CD4-positive, CD25-positive, alpha-beta regulatory T cell (primary cell): Measurements from ENCODE around the gene SPANXB1. TPM values are rescaled to one million over a fixed set of nuclear protein-coding genes. Genes with fewer than 3 reads are reported as not detected.
"Not testable (repeated sequence)": the region's sequence is repeated elsewhere in the genome, so short reads cannot be mapped to it uniquely, and the experiment has no call there.

ENCODE experiments used
- ATAC-seq, 2 donors: fragments of 150-1000 bp; cut with Tn5 transposase; one replicate each; pipeline ENCODE4 v1.10.0; 2021; ENCODE audit warnings: low read depth in 2 of 2, moderate number of reproducible peaks in 2 of 2, moderate library complexity in 1 of 2
- DNase-seq, 3 donors: peaks; one replicate each; pipeline versions ENCODE4 v3.0.0 to v3.0.0-alpha.2; 2012 to 2022; ENCODE audit warnings: mixed read lengths in 1 of 3
- H3K27ac ChIP-seq: one replicate; pipeline ENCODE4 v1.7.0; 2013; ENCODE audit warnings: mild to moderate bottlenecking, low read length; ENCODE audit not compliant: insufficient read depth, poor library complexity, severe bottlenecking
- H3K27me3 ChIP-seq: one replicate; pipeline ENCODE4 v1.7.0; 2013; ENCODE audit warnings: low read length; ENCODE audit not compliant: control insufficient read depth, insufficient read depth
- H3K36me3 ChIP-seq: one replicate; pipeline ENCODE4 v1.7.0; 2013; ENCODE audit warnings: mild to moderate bottlenecking, low read length, moderate library complexity; ENCODE audit not compliant: control insufficient read depth, insufficient read depth
- H3K4me1 ChIP-seq: 2 replicates; pipeline ENCODE4 v1.7.0; 2013; ENCODE audit warnings: mild to moderate bottlenecking, low read length; ENCODE audit not compliant: insufficient read depth, control insufficient read depth, poor library complexity, severe bottlenecking
- H3K4me3 ChIP-seq: one replicate; pipeline ENCODE4 v1.7.0; 2013; ENCODE audit warnings: low read depth, mild to moderate bottlenecking, low read length, moderate library complexity
- H3K9me3 ChIP-seq, 2 experiments: 1 replicate in 1 of 2; 2 replicates in 1 of 2; pipeline ENCODE4 v1.7.0; 2013; ENCODE audit warnings: low read length in 2 of 2, mild to moderate bottlenecking in 1 of 2, moderate library complexity in 1 of 2; ENCODE audit not compliant: control insufficient read depth in 2 of 2
- H3K27ac Mint-ChIP-seq, 3 donors: one replicate each; pipeline ENCODE4 v1.8.0; 2020 to 2022; ENCODE audit warnings: mild to moderate bottlenecking in 3 of 3, mixed read lengths in 3 of 3, moderate library complexity in 2 of 3
- H3K27me3 Mint-ChIP-seq: one replicate; pipeline ENCODE4 v1.8.0; 2022; ENCODE audit warnings: mild to moderate bottlenecking, mixed read lengths
- H3K36me3 Mint-ChIP-seq: one replicate; pipeline ENCODE4 v1.8.0; 2020; ENCODE audit warnings: mixed read lengths
- H3K4me1 Mint-ChIP-seq, 4 donors: one replicate each; pipeline ENCODE4 v1.8.0; 2020 to 2022; ENCODE audit warnings: mixed read lengths in 4 of 4, mild to moderate bottlenecking in 1 of 4
- H3K4me3 Mint-ChIP-seq, 4 donors: one replicate each; pipeline ENCODE4 v1.8.0; 2020 to 2022; ENCODE audit warnings: mild to moderate bottlenecking in 4 of 4, mixed read lengths in 4 of 4, moderate library complexity in 3 of 4
- H3K9me3 Mint-ChIP-seq, 7 donors: one replicate each; pipeline ENCODE4 v1.8.0; 2020 to 2022; ENCODE audit warnings: mixed read lengths in 7 of 7, mild to moderate bottlenecking in 3 of 7, moderate library complexity in 2 of 7
- polyA plus RNA-seq, 4 donors: library from polyadenylated mRNA; unstranded; fragments of 300-500 nt; fragmentation: Illumina TruSeq; gene quantifications; one replicate each; pipeline ENCODE4 v1.2.3, GENCODE V29; 2021
- total RNA-seq: library from RNA; stranded (reverse); gene quantifications from one replicate; pipeline ENCODE4 v1.2.3, GENCODE V29; 2022

Gene SPANXB1, protein sequence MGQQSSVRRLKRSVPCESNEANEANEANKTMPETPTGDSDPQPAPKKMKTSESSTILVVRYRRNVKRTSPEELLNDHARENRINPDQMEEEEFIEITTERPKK
- total RNA-seq (not detected), polyA plus RNA-seq (not detected)

DNA sequence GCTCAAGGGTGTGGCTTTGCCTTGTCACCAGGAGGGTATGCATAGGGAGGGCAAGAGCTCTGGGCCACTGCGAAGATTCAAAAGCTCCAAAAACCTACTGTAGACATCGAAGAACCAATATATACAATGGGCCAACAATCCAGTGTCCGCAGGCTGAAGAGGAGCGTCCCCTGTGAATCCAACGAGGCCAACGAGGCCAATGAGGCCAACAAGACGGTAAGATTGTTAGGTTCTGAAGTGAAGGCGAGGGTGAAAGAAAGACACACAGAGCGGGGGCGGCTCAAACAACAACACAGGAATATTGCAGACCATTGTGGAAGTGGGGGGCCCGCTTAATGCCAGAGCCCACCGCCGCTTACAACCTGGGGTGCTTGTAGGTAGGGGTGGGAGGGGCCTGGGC lies at the start of gene SPANXB1:
Gene SPANXB1 (plus strand): TSS at position 27 of the 400 bp plus-strand sequence. CDS start 100 bp downstream, at position 127.
- H3K36me3 Mint-ChIP-seq, H3K4me3 Mint-ChIP-seq, H3K9me3 Mint-ChIP-seq, H3K4me3 ChIP-seq, DNase-seq, H3K27ac Mint-ChIP-seq, H3K36me3 ChIP-seq, H3K9me3 ChIP-seq, H3K4me1 ChIP-seq, H3K27me3 ChIP-seq, ATAC-seq, H3K4me1 Mint-ChIP-seq, H3K27me3 Mint-ChIP-seq, H3K27ac ChIP-seq: not testable (repeated sequence)

DNA sequence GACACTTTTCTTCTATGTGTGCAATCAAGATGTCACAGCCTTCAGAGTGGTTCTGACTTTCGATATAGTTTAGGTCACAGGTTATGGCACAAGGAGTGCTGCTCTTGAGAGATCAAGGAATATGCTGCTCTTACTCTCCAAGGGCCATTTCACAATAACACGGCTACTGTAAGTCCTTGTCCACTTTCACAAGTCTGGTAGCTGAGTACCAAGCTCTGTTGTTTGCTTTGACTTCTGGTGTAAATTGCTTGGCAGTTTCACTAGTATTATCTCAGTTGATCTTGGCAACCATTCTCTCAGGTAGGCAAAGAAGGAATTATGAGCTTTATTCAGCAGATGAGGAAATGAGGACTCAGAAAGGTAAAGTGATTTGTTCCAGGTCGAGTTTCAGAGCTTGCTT lies 35.4 kb upstream of the SPANXB1 start:
- Mint-ChIP-seq H3K9me3 (peaks cover 0 to 4% (median 0%) of the 10 kb centered on the region in 7 donors), H3K4me1 (no peaks in the 10 kb centered on the region), H3K27ac (no peak overlapping the region), H3K27me3 (no peaks in the 10 kb centered on the region), H3K4me3 (no peak overlapping the region), H3K36me3 (no peaks in the 10 kb centered on the region)
- DNase-seq: no peak
- Histone ChIP-seq H3K9me3 (no peaks in the 10 kb centered on the region), H3K36me3 (no peaks in the 10 kb centered on the region), H3K4me1 (no peaks in the 10 kb centered on the region), H3K27me3 (no peaks in the 10 kb centered on the region), H3K27ac (no peak overlapping the region), H3K4me3 (no peak overlapping the region)
- no peak for ATAC-seq

DNA sequence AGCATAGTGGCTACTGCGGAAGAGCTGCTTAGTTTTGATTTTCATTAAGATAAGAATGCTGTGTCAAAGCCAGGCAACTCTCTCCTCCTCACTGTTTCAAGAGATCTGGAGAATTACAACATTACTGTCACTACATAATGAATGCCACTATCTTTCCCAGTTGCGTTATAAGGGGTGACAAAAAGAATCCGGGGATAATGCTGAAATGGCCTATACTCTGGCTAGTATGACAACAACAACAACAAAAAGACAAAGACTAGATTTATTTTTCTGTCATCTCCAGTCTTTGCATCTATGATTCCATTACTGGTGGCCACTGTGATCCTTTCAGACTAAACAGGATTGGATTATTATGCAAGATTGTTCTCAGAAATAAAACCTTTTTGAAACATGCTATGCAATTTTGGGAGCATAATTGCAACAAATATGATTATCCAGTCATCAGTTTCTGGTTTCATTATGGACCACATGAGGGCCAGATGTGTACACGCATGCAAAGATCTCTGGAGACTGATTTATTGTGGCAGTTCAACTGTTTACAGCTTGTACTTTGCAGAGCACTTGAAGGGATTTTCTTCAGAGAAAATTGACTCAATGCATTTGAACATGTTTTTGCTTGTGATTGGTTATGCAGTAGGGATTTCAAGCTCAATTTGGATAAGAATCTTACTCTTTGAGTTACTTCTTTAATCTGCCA lies 31.1 kb upstream of the SPANXB1 start:
- Mint-ChIP-seq H3K4me1 (no peaks in the 10 kb centered on the region), H3K9me3 (peaks cover 0 to 4% (median 0%) of the 10 kb centered on the region in 7 donors), H3K27me3 (no peaks in the 10 kb centered on the region), H3K36me3 (no peaks in the 10 kb centered on the region), H3K4me3 (no peak overlapping the region), H3K27ac (no peak overlapping the region)
- Histone ChIP-seq H3K4me1 (no peaks in the 10 kb centered on the region), H3K27me3 (no peaks in the 10 kb centered on the region), H3K4me3 (no peak overlapping the region), H3K36me3 (no peaks in the 10 kb centered on the region), H3K27ac (no peak overlapping the region), H3K9me3 (no peaks in the 10 kb centered on the region)
- ATAC-seq (no peak), DNase-seq (no peak)

DNA sequence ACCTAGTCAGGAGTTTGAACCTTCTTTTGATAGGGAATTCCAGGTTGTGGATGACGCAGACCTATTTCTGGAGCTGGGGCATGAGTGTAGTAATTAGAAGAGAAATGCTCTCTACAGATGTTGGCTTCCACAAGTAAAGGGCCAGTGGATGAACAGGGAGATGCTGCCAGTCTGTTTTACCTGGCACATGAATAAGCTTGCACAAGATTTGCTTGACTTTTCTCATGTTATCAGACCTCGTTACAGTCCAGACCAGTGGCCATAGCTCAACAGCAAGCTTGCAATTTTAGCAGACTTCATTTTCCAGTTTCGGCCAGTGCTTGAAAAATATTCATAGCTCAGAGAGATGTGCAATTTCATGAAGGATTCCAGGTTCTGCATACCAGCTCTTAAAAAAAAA lies 26.9 kb upstream of the SPANXB1 start:
- H3K4me1 Mint-ChIP-seq: no peaks in the 10 kb centered on the region
- H3K4me3 Mint-ChIP-seq: no peak overlapping the region
- no peak for DNase-seq
- ATAC-seq: no peak
- no peak overlapping the region for H3K27ac Mint-ChIP-seq
- no peak overlapping the region for H3K4me3 ChIP-seq
- no peaks in the 10 kb centered on the region for H3K27me3 ChIP-seq
- H3K4me1 ChIP-seq: no peaks in the 10 kb centered on the region
- H3K36me3 Mint-ChIP-seq: no peaks in the 10 kb centered on the region
- H3K27ac ChIP-seq: no peak overlapping the region
- H3K9me3 ChIP-seq: no peaks in the 10 kb centered on the region
- H3K27me3 Mint-ChIP-seq: no peaks in the 10 kb centered on the region
- peaks cover 0 to 5% (median 0%) of the 10 kb centered on the region in 7 donors for H3K9me3 Mint-ChIP-seq
- H3K36me3 ChIP-seq: no peaks in the 10 kb centered on the region

DNA sequence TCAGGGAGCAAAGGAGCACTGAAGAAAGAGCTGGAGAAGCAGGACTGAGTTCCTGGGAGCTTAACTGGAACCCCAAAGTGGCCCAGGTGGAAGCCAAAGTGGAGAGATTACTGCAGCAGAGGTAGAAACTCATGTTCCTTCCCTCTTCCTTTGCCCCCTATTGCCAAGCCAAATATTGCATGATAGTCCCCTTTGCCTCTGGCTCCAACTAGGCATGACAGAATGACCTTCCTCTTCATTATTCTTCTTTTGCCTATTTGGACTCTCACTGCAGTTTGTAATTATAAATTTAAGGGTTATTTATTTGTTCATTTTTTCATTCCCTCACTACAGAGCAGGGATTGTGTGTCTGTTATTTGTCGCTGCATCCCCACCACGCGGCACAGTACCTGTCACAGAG lies 22.1 kb upstream of the SPANXB1 start:
- Histone ChIP-seq H3K4me3 (no peak overlapping the region), H3K36me3 (no peaks in the 10 kb centered on the region), H3K27me3 (no peaks in the 10 kb centered on the region), H3K9me3 (no peaks in the 10 kb centered on the region), H3K27ac (no peak overlapping the region), H3K4me1 (no peaks in the 10 kb centered on the region)
- H3K36me3 Mint-ChIP-seq: no peaks in the 10 kb centered on the region
- ATAC-seq (no peak), DNase-seq (no peak)
- H3K9me3 Mint-ChIP-seq: peaks cover 0 to 5% (median 0%) of the 10 kb centered on the region in 7 donors
- H3K4me3 Mint-ChIP-seq: no peak overlapping the region
- no peaks in the 10 kb centered on the region for H3K27me3 Mint-ChIP-seq
- no peak overlapping the region for H3K27ac Mint-ChIP-seq
- no peaks in the 10 kb centered on the region for H3K4me1 Mint-ChIP-seq

DNA sequence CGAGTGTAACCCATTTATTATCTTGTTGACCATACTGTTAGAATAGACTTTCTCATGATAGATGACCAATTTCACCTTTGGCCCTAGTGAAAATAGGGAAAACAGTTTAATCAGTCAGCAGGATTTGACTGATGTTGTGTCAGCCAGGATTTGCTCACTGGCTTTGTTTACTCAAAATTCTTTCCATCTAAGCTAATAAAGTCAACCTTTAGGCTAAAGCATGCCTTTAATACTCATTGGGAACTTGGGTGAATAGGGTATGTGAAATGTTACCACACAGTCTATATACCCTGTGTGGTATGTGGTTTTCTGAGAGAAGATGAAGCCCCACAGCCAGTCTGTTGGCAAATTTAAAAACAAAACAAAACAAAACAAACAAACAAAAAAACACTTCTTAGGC lies 18.7 kb upstream of the SPANXB1 start:
- H3K27me3 ChIP-seq: no peaks in the 10 kb centered on the region
- DNase-seq: no peak
- H3K27ac ChIP-seq: no peak overlapping the region
- no peak overlapping the region for H3K4me3 ChIP-seq
- no peaks in the 10 kb centered on the region for H3K36me3 ChIP-seq
- no peaks in the 10 kb centered on the region for H3K9me3 ChIP-seq
- Mint-ChIP-seq H3K27ac (no peak overlapping the region), H3K36me3 (no peaks in the 10 kb centered on the region), H3K4me3 (no peak overlapping the region), H3K27me3 (no peaks in the 10 kb centered on the region), H3K4me1 (no peaks in the 10 kb centered on the region), H3K9me3 (no peaks in the 10 kb centered on the region)
- no peak for ATAC-seq
- no peaks in the 10 kb centered on the region for H3K4me1 ChIP-seq

DNA sequence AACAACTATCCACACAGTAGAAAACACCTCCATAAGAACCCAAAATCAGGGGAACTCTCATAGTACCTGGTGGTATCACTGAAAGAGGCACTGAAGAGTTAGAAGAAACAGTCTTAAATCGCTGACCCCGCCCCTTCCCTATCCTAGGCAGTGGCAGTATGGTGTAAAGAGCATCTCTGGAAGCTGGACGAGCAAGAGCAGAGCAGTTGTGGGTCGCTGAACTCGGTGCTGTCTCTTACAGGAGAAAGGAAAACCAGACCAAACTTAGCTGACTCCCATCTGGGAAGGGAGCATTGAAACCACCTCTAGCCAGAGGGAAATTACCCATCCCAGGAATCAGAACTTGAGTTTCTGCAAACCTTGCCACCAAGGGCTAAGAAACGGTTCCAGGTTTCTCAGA lies 2.8 kb downstream of the SPANXB1 start:
- ATAC-seq, H3K4me3 ChIP-seq, H3K9me3 ChIP-seq, DNase-seq, H3K4me1 Mint-ChIP-seq, H3K27me3 ChIP-seq, H3K36me3 Mint-ChIP-seq, H3K27me3 Mint-ChIP-seq, H3K9me3 Mint-ChIP-seq, H3K36me3 ChIP-seq, H3K4me1 ChIP-seq, H3K4me3 Mint-ChIP-seq, H3K27ac Mint-ChIP-seq, H3K27ac ChIP-seq: not testable (repeated sequence)

DNA sequence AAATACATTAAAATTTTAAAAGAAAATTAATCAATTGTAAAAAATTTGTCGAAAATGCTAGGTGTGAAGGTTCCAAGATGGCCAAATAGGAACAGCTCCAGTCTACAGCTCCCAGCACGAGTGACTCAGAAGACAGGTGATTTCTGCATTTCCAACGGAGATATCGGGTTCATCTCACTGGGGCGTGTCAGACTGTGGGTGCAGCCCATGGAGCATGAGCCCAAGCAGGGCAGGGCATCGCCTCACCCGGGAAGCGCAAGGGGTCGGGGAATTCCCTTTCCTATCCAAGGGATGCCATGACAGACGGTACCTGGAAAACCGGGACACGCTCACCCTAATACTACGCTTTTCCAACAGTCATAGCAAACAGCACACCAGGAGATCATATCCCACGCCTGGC lies 41.9 kb downstream of the SPANXB1 start:
- not testable (repeated sequence) for H3K4me3 ChIP-seq, H3K4me1 Mint-ChIP-seq, H3K27ac Mint-ChIP-seq, DNase-seq, H3K36me3 ChIP-seq, H3K9me3 ChIP-seq, H3K4me3 Mint-ChIP-seq, H3K4me1 ChIP-seq, H3K27me3 Mint-ChIP-seq, H3K9me3 Mint-ChIP-seq, H3K27me3 ChIP-seq, ATAC-seq, H3K27ac ChIP-seq, H3K36me3 Mint-ChIP-seq
